GM12878 (cell line): ENCODE results near the gene TOR2A. TPM values are rescaled to one million over a fixed set of nuclear protein-coding genes. Genes with fewer than 3 reads are reported as not detected.

Experiments
- ASH2L ChIP-seq: fragments of 300-600, 200-600 bp; sonication (generic); IDR thresholded peaks from 2 replicates; pipeline ENCODE4 v1.6.1; 2017; ENCODE audit warnings: low read depth, mild to moderate bottlenecking, borderline replicate concordance
- BCL3 ChIP-seq: IDR thresholded peaks from 2 replicates; pipeline ENCODE4 v1.6.1; 2011; ENCODE audit warnings: borderline replicate concordance, low read depth, mild to moderate bottlenecking, moderate library complexity, low read length; ENCODE audit not compliant: insufficient read depth, poor library complexity, severe bottlenecking
- CBFB ChIP-seq: IDR thresholded peaks from 2 replicates; pipeline ENCODE4 v1.6.1; 2016; ENCODE audit warnings: antibody characterized with exemption, low read depth
- CHD2 ChIP-seq: IDR thresholded peaks from 2 replicates; pipeline ENCODE4 v1.6.1; 2011; ENCODE audit warnings: low read depth, low read length, improper control_type of control experiment, borderline replicate concordance
- E2F8 ChIP-seq: fragments of 450-650 bp; IDR thresholded peaks from 2 replicates; pipeline ENCODE4 v1.6.1; 2018; ENCODE audit warnings: mild to moderate bottlenecking, low read depth, moderate library complexity; ENCODE audit not compliant: partially characterized antibody
- ESRRA ChIP-seq: IDR thresholded peaks from 2 replicates; pipeline ENCODE4 v1.6.1; 2012; ENCODE audit warnings: mild to moderate bottlenecking, low read length, improper control_type of control experiment
- FOS ChIP-seq: IDR thresholded peaks from 3 replicates; pipeline ENCODE4 v1.6.1; 2011; ENCODE audit warnings: borderline replicate concordance; ENCODE audit not compliant: insufficient read length; ENCODE audit errors: extremely low read depth
- HCFC1 ChIP-seq: fragments of 150-350 bp; IDR thresholded peaks from 2 replicates; pipeline ENCODE4 v1.6.1; 2014; ENCODE audit warnings: low read length
- HDAC2 ChIP-seq: fragments of 200-600 bp; sonication (generic); IDR thresholded peaks from 2 replicates; pipeline ENCODE4 v1.6.1; 2017
- HSF1 ChIP-seq: fragments of 150-350 bp; IDR thresholded peaks from 2 replicates; pipeline ENCODE4 v1.6.1; 2014; ENCODE audit warnings: mild to moderate bottlenecking, low read depth, low read length
- IKZF1 ChIP-seq: fragments of 450-650 bp; conservative IDR thresholded peaks from 2 replicates; pipeline ENCODE4 v1.6.1; 2017; ENCODE audit warnings: antibody characterized with exemption, mild to moderate bottlenecking
- MYC ChIP-seq: IDR thresholded peaks from 2 replicates; pipeline ENCODE4 v1.6.1; 2011; ENCODE audit warnings: mild to moderate bottlenecking, low read length, moderate library complexity, inconsistent platforms; ENCODE audit not compliant: insufficient read depth, insufficient replicate concordance, insufficient read length, severe bottlenecking
- NFIC ChIP-seq: IDR thresholded peaks from 2 replicates; pipeline ENCODE4 v1.6.1; 2012; ENCODE audit warnings: low read depth, mild to moderate bottlenecking, inconsistent platforms, low read length, moderate library complexity
- PAX5 ChIP-seq: IDR thresholded peaks from 2 replicates; pipeline ENCODE4 v1.6.1; 2011; ENCODE audit warnings: low read depth, low read length, borderline replicate concordance
- PML ChIP-seq: IDR thresholded peaks from 2 replicates; pipeline ENCODE4 v1.6.1; 2012; ENCODE audit warnings: low read length, inconsistent platforms
- POLR2AphosphoS2 ChIP-seq: IDR thresholded peaks from 2 replicates; pipeline ENCODE4 v1.6.1; 2011; ENCODE audit warnings: low read depth, mild to moderate bottlenecking, low read length, improper control_type of control experiment, moderate library complexity
- RAD21 ChIP-seq: IDR thresholded peaks from 2 replicates; pipeline ENCODE4 v1.6.1; 2011; ENCODE audit warnings: mild to moderate bottlenecking, low read depth, low read length, moderate library complexity; ENCODE audit not compliant: insufficient read depth
- RB1 ChIP-seq: fragments of 450-650 bp; formaldehyde crosslinking; IDR thresholded peaks from 2 replicates; pipeline ENCODE4 v1.6.1; 2017; ENCODE audit warnings: mild to moderate bottlenecking, borderline replicate concordance
- SMAD1 ChIP-seq: fragments of 450-650 bp; IDR thresholded peaks from 2 replicates; pipeline ENCODE4 v1.6.1; 2018; ENCODE audit warnings: mild to moderate bottlenecking, low read depth; ENCODE audit not compliant: partially characterized antibody
- SP1 ChIP-seq: IDR thresholded peaks from one replicate; pipeline ENCODE4 v1.6.1; 2011; ENCODE audit warnings: low read depth, low read length
- STAT3 ChIP-seq: IDR thresholded peaks from 2 replicates; pipeline ENCODE4 v1.6.1; 2011; ENCODE audit warnings: low read depth, low read length, improper control_type of control experiment
- TARDBP ChIP-seq: IDR thresholded peaks from 2 replicates; pipeline ENCODE4 v1.6.1; 2016; ENCODE audit warnings: borderline replicate concordance
- YBX1 ChIP-seq: fragments of 450-650 bp; IDR thresholded peaks from 2 replicates; pipeline ENCODE4 v1.6.1; 2016; ENCODE audit warnings: antibody characterized with exemption
- YY1 ChIP-seq: IDR thresholded peaks from 2 replicates; pipeline ENCODE4 v1.6.1; 2011; ENCODE audit warnings: low read depth, mild to moderate bottlenecking, low read length
- ZBED1 ChIP-seq: IDR thresholded peaks from 2 replicates; pipeline ENCODE4 v1.6.1; 2016; ENCODE audit warnings: borderline replicate concordance
- ZNF207 ChIP-seq: fragments of 450-650 bp; IDR thresholded peaks from 2 replicates; pipeline ENCODE4 v1.6.1; 2014; ENCODE audit warnings: antibody characterized with exemption, mild to moderate bottlenecking, borderline replicate concordance
- ZNF384 ChIP-seq: IDR thresholded peaks from 2 replicates; pipeline ENCODE4 v1.6.1; 2012; ENCODE audit warnings: low read depth, mild to moderate bottlenecking, low read length, improper control_type of control experiment, borderline replicate concordance
- polyA plus RNA-seq, 11 experiments: library from polyadenylated mRNA; depleted of rRNA in 4 of 11; unstranded in 6 of 11; stranded (reverse) in 5 of 11; fragments of >200 nt; fragmentation: Nextera tagmentation in 4 of 11; fragmentation: Illumina TruSeq in 1 of 11; extraction: Ambion mirVana in 4 of 11; extraction: Trizol in 1 of 11; gene quantifications; 1 replicate in 1 of 11; 2 replicates in 10 of 11; pipeline versions ENCODE4 v1.2.1 to v1.2.3, GENCODE V29; 2011 to 2016; ENCODE audit warnings: inconsistent platforms in 2 of 11, missing spikeins in 2 of 11, low read depth in 1 of 11
- total RNA-seq, 4 experiments: library from RNA; depleted of rRNA in 3 of 4; stranded (reverse); fragments of >200 nt in 3 of 4; fragmentation: Illumina TruSeq in 1 of 4; extraction: Trizol in 1 of 4; gene quantifications; 2 replicates each; pipeline versions ENCODE4 v1.2.1 to v1.2.3, GENCODE V29; 2013 to 2021

TOR2A gene
- total and polyA plus RNA-seq, 10 of the 15 experiments (the other 5 are each of a cell fraction or from before 2014, with no cell fraction given) = 0.52 to 23.7 (median 8.5) TPM

DNA sequence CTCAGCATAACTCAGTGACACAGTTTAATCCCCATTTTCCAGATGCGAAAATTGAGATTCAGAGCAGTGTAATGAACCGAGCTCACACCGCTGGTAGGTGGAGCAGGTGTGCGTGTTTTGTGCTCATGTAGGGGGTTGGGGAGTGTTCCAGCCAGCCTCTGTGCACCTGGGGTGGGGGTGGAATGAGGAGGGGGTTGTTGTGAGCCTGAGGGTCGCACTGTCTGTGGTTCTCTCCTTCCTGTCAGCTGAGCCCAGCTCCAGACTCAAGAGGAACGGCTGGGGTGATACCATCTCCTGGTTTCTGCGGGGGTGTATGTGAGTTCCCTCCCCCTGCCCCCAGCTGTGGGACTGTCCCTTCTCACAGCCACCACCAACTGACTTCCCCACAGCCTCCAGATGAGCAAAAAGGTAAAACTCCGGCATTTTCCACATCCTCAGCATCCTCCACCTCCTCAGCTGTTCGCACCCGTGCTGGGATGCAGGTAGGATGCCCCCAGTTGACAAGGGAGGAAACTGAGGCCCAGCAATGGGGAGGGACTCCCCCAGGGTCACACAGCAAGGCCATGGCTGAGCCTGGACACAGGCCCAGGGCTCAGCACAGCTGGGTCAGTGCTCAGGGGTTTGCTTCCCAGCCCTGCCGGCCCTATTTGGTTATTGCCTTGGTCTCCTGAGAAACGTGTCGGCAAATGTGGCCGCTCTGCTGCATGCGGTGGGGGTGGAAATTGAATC is 41.3 kb upstream of the TOR2A start (continued):
- no peak for TF ChIP-seq HDAC2
- peak; percentile 65 for TF ChIP-seq YY1
- TF ChIP-seq MYC = peak; percentile 6
- peak; percentile 62 for TF ChIP-seq IKZF1
- 0 out of 2 replicates have a peak, but pooled peaks have one; percentile 16 for TF ChIP-seq CBFB
- TF ChIP-seq ASH2L = no peak
- TF ChIP-seq SP1 = peak; percentile 35
- no peak for TF ChIP-seq NFIC
- TF ChIP-seq TARDBP = no peak
- no peak for TF ChIP-seq E2F8
- peak; percentile 25; the same call in 1 of the 2 replicates for TF ChIP-seq CHD2
- TF ChIP-seq ESRRA = no peak
- no peak for TF ChIP-seq STAT3
- no peak for TF ChIP-seq SMAD1
- TF ChIP-seq YBX1 = no peak
- no peak for TF ChIP-seq RAD21
- no peak for TF ChIP-seq HCFC1
- TF ChIP-seq PAX5 = 0 out of 2 replicates have a peak, but pooled peaks have one; percentile 38
- TF ChIP-seq PML = no peak
- no peak; the same call in 1 of the 2 replicates for TF ChIP-seq POLR2AphosphoS2
- TF ChIP-seq HSF1 = no peak
- TF ChIP-seq BCL3 = peak; percentile 58
- no peak for TF ChIP-seq ZNF384
- no peak for TF ChIP-seq FOS
- peak; percentile 47; the same call in 1 of the 2 replicates for TF ChIP-seq ZNF207
- TF ChIP-seq RB1 = no peak
- TF ChIP-seq ZBED1 = no peak
